Smooth muscle cell of the brain vasculature (primary cell): ENCODE measurements around the gene COL4A6.

Experiments
- DNase-seq: peaks from one replicate; pipeline ENCODE4 v3.0.0-alpha.2; 2012; ENCODE audit warnings: low read depth, low spot score

Gene COL4A6

DNA sequence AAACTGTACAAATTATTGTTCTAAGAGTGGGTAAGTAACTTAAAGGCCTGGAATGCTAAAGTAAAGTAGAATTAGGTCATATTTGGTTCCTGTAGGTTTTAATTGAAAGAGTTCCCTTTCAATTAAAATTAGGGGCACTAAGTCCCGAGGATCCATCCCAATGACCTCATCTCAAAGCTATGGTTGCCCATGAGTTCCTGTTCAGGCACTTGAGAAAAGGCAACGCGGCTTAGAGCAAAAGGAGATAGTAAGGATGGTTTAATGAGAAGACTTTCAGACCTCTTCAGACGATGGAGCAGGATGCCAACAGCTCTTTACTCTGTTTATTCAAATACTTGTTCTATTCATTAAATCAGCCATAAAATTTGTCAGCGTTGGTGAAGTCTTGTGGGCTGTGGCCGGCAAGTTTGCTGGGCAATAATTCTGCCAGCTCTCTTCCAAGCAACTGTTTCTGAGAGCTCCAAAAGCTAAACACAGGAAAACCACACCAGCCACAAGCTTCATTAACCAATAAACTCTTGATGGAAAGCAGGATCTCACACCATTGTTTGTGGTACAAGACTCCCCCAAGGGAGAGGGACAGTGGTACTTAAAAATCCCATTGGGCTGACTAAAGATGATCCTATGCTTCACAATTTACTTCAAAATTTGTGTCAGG, 167.4 kb downstream of the COL4A6 start:
- no peak for DNase-seq

DNA sequence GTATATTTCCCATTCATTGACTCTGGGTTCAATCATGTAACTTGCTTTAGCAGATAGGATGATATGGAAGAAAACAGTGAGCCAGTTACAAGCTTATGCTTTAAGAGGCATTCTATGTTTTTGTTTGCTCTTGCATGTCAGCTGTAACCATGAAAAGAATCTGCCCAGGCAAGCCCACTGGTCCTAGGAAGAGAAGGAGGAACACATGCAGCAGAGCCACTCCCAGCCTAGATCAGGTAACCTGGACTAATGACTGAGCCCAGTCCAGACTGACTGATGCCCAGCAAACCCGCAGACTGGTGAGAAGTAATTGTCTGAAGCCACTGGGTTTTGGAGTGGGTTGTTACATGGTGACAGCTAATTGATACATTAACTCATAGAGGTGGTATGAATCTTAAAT, 167.9 kb downstream of the COL4A6 start:
- no peak for DNase-seq

DNA sequence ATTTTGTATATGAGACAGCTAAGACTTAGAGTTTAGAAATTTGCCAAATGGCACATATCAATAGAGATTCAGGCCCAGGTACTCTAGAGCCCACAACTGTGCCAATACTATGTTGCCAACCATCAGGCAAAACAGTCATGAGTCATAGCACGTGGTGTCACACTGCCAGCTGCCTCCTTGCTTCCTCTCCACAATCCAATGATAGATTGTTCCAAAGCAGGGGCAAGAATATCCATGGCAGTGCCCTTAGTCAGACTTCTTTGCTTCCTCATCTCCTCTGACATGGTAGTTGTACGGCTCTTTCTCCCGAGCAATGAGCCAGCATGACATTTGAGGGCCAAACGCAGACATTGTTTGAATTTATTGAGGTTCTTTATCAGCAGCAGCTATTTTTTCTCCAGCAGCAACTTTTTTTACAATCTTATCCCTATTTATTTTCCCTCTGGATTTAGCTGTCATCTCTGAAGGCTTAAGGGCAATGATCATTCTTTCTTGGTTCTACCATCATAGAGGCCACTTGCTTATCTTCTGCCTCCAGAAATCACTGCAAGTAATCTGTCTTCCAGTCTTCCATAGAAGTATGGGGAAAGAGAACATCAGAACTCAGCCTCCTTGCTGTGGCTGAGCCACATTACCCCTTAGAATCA, 169.7 kb downstream of the COL4A6 start:
- DNase-seq, result no peak

DNA sequence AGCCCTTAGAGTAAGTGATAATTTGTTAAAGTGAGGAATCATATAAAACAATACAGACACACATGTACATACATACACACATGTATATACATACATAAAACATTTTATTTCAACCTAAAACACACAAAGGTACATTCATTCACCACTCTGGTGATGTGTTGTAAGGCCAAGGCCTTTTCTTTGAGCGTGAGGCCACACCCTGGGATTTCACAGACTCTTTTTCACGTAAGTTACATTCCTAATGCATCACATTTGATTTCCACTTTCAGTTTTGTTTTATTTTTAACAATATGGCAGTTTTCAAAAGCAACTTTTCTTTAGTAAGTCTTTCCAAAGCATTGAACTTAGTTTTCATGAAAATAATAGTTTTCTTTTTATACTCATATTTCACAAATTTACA, 170.7 kb downstream of the COL4A6 start:
- no peak for DNase-seq

DNA sequence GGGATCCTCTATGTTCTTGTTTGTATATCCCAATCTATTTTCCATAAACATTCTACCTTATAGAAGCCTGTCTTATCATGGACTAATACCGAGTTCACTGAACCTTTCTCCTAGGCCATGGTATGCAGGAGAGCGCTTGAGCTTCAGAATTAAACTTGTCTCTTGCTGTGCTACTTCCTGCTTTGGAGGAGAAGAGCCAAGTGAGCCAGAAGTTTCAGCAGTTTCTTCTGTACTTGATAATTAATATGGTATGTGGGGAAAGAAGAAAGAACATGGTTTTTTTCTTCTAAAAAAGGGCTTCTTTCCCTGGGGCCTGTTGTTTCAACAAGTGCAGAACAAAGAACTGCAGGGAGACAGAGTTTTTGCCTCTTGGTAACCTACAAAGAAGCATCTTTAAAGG, 173.8 kb downstream of the COL4A6 start:
- no peak for DNase-seq

DNA sequence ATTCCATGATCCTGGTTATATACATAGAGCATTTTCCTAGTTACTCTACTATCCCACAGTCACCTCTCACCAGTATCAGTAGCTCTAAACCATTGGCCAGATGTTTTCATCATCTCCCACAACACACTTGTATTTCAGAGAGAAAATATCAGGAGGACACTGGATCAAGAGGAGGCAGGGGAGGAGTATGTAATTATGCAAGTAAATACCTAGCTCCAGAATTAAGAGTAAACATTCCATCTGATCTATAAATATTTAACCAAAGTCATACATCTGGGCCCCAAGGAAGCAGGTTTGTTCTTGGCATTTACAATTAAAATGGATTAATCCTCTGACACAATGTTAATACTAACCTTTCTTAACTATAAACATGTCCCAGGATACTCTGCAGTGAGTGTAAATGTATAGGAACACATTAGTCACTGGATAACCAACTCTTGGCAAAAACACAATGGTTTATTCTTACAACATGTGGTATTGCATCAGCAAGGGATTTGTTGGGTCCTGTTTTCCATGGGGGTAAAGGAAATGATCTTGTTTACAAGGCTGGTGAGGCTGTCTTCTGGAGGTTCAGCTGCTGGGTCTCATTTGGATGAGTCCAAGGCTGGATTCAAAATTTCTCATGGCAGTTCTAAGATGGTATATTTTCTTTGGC, 176.5 kb downstream of the COL4A6 start:
- no peak for DNase-seq

DNA sequence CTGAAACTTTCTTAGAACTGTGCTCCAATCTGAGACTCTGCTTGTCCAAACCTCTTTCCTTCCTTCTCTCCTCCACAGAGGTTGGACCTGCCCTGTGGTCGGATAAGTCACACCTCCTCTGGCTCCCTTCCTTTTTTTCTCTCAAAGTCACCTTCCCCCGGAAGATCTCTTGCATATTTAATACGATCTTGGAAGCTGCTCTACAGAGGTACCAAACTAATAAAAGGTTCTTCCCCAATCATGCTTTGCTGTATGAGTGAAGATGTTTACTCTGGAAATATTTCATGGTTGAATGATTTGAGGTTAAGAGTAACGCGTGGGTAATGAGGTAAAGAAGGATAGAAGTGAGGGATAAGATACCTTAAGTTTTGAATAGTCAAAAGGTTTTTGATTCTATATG, 180.7 kb downstream of the COL4A6 start:
- DNase-seq, result no peak

DNA sequence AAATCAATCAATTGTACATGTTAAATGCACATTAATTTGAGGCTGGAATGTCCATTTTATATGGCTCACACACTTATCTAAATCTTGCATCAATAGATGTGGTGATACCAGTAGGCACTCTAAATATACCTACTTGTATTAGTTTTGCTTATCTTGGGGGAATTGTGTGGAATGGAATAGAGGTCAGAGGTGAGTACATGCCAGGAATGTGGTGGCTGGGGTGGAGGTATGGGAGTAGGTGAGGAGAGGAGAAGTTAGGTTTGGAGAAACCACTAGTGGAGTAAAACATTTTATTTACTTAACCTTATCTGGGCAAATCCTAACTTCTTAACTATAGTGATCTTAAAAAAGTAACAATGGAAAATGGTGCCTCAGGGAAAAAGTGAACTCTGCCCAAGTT, 183.6 kb downstream of the COL4A6 start:
- DNase-seq, result no peak

DNA sequence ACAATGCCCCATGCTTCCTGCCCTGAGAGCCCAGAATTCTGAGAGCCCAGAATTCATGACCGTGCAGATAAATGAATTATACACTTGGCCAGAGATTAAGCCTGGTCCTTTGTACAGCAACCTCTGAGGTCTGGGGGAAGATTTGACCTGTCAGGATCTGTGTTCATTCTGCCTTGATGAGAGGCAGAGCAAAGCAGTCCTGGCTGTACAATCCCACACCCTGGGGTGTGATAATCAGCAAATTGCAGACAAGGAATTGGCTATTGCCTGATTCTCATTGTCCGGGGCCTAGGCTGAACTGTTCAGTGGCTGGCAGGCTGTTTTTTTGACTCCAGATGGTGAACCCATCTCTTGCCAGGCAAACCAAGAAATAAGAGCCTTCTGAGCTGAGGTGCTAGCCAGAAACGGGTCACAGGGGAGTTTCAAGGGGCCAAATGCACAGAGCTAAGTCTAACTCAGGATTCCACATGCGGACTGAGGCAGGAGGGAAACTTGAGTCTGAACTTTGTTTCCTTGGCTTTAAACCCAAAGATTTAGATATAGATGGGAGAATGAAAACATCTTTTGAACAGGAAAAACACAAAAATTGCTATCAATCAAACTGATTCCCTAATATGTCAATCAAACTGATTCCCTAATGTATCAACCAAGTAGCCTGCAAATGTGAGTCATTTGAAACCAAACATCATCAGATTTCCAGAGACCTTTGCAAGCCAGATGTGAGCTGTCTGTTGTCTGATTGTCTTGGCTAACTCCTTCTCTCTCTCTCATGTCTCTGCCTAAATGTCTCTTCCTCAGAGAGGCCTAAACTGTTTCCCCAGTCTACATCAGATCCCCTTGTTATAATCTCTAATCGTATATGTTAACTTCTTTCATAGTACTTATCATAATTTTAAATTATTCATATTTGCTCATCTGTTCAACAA, 187.3 kb downstream of the COL4A6 start:
- DNase-seq, result no peak

DNA sequence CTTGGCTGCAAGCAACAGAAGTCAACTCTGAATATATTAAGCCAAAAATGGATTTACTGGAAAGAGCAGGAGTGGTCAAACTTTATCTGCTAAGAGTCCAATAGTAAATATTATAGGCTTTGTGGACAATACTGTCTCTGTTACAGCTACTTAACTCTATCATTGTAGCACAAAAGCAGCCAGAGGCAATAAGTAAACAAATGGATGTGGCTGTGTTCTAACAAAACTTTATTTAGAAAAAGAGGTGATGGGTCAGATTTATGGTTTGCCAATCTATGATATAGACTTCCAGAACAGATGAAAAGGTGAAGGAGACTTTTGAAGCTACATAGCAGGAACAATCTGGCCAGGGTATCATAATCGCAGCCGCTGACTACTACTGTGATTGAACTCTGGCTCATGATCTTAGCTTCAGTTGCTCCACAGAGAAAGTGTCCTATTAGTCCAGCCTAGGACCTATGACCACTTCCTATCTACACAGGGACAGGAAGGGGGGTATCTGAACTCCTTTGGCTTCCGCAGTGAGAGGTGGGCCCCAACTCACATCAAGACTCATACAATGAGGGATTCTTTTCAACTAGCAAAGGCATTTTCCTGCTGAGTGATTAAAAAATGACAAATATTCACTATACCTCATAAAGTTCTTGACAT, 191.8 kb downstream of the COL4A6 start:
- DNase-seq, result no peak

DNA sequence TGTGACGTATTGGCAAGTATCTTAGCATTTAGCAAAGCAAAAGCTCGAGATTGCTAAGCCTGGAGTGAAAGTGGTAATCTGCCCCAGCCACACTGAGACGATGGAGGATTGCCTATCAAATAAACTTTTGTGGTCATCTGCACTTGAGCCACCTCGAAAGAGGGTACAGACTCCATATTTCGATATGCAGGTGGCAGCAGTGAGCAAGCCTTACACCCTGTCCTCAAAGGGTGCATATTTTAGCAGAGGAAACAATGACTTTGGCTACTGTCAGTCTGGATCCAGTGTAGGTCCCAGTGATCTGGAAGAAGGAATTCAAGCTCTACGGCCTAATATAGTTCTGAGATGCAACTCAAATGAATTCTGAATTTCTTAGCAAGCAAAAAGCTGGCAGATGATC, 192.8 kb downstream of the COL4A6 start:
- no peak for DNase-seq

DNA sequence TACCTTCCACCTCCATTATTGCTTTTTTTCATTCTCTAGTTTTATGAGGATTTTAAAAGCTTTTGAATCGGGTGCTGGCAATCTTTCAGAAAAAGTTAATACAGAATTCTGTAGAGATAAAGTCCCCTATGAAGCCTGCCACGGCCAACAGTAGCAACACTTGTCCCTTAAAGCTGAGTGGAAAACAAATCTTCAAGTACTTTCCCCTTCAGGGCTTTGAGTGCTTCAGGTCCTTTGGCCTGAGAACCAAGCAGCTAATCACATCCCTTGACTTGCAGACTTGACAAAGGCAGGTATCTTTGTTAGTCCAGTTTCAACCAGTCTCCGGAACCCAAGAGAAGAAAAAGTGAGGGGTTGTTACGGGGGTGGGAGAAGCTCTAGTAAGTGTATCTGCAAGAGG, 202.2 kb downstream of the COL4A6 start:
- no peak for DNase-seq

DNA sequence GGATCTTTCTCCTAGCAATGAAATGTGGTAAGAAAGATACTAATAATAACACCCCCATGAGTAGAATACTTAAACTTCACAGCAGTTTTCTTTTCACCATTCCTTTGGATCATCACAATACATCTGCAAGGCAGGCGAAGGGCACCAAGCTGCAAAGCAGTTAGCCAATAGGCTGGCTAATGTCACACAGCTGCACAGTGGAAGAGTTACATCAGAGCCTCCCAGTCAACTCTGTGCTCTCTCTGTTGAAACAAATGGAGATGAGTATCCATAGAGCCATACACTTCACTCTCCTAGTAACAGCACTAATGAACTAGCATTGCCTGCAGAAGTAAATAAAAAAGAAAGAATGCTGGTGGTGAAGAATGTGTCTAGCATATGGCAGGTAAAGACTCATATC, 207.6 kb downstream of the COL4A6 start:
- no peak for DNase-seq

DNA sequence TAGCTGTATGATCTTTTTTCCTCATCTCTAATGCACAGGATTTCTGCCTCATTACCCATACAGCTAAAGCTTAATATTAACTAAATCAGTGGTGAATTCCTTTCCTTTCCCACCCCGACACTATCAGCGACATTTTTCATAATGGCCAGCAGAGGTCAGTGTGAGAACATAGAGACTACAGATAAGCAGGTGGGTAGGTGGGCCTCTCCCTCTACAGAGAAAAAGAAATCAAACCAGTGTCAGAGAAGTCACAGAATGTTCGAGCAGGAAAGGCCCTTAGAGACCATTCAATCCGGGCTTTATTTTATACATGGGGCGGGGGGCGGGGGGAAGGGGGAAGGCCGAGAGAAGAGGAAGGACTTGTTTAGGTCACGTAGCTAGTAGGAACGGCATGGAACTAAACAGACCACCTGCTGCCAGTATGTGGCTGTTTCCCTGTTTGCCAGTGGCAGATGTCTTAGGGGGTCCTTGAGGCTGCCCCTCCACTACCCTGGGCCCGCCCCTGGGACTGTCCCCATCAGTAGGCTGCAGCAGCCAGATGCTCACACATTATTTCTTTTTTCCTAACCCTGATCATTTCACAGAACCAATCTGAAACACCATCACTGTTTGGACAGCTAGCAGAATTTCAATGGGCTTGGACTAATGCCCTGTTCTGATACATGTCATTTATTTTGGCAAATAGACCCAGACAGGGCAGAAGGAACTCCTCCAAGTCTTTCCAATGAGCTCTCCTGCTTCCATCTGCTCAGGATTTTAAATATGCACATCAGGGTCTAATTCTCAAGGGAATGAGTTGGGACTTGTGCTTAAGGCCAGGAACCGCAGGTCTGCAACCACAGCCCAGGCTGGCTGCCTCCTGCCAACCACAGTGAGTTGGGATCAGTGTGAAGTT, 213.2 kb downstream of the COL4A6 start:
- DNase-seq, result no peak

DNA sequence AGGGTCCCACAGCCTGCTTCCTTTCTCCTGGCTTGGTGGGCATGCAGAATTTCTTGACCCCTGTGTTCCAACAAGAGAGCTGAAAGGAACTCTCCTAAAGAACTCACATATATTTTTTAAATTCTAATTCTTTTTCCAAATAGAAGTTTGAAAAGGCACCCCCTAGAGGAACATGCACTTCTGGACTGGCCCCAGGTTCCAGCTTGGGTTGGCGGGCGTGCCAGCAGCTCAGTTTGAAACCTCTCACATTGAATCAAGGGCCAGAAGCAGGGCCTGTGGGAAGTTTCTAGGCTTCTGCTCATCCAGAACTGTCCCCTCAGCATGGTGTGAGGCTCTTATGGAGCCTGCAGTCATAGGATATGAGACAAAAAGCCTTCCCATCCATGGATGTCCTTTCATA, 214.0 kb downstream of the COL4A6 start:
- no peak for DNase-seq

DNA sequence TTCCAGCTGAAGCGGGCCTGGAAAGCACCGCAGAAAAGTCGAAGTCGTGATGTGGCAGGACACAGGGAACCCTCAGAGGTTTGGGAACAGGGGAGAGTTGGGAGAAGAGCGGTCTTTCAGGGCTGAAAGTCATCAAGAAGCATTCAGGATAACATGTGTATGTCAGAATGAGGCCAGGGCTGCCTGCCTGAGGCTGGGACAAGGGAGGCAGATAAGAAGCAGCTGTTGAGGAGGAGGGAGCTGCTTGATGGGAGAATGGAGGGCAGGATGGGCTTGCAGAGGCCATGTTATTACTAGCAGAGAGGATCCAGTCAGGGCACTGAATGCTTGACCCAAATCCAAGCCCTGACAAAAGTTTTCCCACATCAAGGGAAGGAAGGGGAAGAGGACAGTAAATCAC, 214.6 kb downstream of the COL4A6 start:
- DNase-seq, result no peak

DNA sequence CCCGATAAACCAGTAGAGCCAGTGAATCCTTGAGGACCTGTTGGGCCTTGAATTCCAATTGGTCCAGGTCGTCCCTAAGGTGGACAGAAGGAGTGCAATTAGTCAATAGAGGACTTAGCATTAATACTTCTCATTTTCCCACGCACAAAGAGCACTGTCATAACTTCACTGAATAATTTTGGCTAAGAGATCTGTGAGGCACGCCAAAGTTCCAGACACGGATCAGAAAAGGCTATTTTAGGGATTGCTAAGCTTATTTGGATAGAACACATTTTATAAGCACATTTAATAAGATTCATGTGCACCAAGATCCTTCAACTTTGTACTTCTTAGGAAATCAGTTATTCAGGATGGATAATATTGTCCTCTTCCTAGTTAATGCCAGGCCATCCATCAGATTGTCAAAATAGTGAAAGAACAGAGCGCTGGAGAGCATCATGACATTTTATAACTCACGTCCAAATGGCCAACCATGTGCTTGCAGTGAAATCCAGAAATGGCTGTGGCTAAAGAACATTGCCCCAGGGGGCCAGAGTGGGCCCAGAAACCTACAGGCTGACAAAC, 216.8 kb downstream of the COL4A6 start:
- DNase-seq, result no peak

DNA sequence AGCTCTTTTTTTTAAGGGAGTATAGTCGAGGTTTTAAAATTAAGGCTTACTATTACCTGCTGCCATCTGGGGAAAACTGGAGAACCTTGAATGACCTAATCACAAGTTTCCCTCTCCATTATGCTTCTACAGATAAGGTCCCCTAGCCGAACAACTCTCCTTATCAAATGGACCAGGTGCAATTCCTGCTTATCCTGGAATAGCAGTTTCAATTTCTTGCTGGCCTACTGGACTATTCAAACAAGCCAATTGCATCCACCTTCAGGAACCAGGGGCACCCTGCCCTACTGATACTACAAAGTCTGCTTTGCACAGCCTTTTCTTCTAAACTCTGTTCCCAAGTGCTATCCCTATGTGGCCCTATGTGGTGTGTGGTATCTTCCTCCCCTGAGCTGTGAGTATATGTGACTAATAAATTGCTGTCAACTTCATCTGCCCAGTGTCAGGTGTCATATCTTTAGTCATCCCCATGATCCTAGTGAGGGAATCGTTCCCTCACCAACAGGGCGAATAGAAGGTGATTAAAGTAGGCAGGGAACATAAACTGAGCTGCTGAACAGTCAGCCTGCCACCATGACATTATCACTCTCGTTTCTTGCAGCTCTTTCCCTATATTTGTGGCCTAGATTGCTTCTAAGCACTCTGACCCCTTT, 218.1 kb downstream of the COL4A6 start:
- DNase-seq, result no peak

DNA sequence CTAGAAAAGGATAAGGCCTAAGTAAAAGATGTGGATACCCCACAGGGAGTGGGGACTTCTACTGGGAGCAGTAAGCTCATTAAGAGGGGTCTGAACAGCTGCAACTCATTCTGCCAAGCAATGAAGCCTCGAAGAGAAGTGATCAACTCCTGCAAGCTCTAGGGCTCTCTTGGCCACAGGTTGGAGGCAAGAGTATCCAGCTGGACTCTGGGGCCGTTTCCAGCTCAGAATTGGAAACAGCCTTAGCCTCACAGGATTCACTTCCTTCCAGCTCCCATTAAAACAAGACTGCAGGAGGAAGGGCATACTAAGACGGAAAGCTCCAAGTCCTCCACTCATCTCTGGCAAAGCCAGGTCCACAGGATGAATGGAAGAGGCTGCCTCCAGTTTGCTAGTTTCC, 220.3 kb downstream of the COL4A6 start:
- no peak for DNase-seq
